A549 (cell line): Measurements from ENCODE around the gene SRGAP3.

Experiments used
- BCL3 ChIP-seq: fragments of >200 bp; sonication (Bioruptor Twin); formaldehyde crosslinking; IDR thresholded peaks from 3 replicates; pipeline ENCODE4 v1.6.1; 2016
- EP300 ChIP-seq, 2 experiments: fragments of >200 bp; sonication (Bioruptor Twin); formaldehyde crosslinking; IDR thresholded peaks; 2 replicates in 1 of 2; 3 replicates in 1 of 2; pipeline ENCODE4 v1.6.1; 2016 to 2017
- HDAC2 ChIP-seq: fragments of 200-600 bp; sonication (generic); IDR thresholded peaks from 2 replicates; pipeline ENCODE4 v1.6.1; 2016
- PBX3 ChIP-seq: IDR thresholded peaks from 2 replicates; pipeline ENCODE4 v1.6.1; 2012
- POLR2A ChIP-seq: IDR thresholded peaks from 2 replicates; pipeline ENCODE4 v1.6.1; 2012; ENCODE audit warnings: mild to moderate bottlenecking, low read length
- RFX5 ChIP-seq: fragments of 450-650 bp; IDR thresholded peaks from 2 replicates; pipeline ENCODE4 v1.7.1; 2014; ENCODE audit warnings: antibody characterized with exemption, mild to moderate bottlenecking, moderate library complexity
- TF ChIP-seq, protein P1 (sequence below): fragments of >200 bp; sonication (Bioruptor Twin); formaldehyde crosslinking; IDR thresholded peaks from 3 replicates; pipeline ENCODE4 v1.5.1; 2016

GRCh38 chr3:9193633-9194195 lies 55.7 kb downstream of the SRGAP3 start:
- TF ChIP-seq POLR2A (no peak), PBX3 (no peak), BCL3 (no peak), RFX5 (no peak), HDAC2 (no peak), EP300 (IDR thresholded peaks at IDR 0.05) (no peak)
- TF ChIP-seq, protein P1, sequence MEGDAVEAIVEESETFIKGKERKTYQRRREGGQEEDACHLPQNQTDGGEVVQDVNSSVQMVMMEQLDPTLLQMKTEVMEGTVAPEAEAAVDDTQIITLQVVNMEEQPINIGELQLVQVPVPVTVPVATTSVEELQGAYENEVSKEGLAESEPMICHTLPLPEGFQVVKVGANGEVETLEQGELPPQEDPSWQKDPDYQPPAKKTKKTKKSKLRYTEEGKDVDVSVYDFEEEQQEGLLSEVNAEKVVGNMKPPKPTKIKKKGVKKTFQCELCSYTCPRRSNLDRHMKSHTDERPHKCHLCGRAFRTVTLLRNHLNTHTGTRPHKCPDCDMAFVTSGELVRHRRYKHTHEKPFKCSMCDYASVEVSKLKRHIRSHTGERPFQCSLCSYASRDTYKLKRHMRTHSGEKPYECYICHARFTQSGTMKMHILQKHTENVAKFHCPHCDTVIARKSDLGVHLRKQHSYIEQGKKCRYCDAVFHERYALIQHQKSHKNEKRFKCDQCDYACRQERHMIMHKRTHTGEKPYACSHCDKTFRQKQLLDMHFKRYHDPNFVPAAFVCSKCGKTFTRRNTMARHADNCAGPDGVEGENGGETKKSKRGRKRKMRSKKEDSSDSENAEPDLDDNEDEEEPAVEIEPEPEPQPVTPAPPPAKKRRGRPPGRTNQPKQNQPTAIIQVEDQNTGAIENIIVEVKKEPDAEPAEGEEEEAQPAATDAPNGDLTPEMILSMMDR, result no peak
